Measurements from ENCODE around the gene SCG3. TPM values are rescaled to one million over a fixed set of nuclear protein-coding genes. Genes with fewer than 3 reads are reported as not detected.

SCG3 gene
- total RNA-seq, 3 donors from 2014 or later: 0.33 TPM; not detected in 2

DNA sequence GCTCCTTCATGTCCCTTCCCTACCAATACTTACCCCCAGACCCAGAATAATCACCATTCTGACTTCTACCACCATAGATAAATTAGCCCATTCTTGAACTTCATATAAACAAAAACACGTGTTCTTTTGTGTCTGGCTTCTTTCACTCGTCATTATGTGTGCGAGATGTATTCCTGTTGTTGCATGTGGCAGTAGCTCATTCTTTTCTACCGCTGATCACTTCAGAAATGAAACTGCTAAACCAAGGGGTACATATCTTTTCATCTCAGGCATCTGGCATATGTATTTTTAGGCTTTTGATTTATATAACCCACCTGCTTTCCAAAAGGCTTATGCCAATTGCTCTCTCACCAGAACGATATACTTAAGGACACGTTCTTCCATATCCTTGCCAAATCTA is 13.8 kb upstream of the SCG3 start:
- Histone ChIP-seq H3K27me3 (peaks cover 0 to 5% of the 10 kb centered on the region in 2 donors), H3K9me3 (no peaks in the 10 kb centered on the region), H3K27ac (no peak overlapping the region), H3K36me3 (no peaks in the 10 kb centered on the region), H3K4me1 (no peaks in the 10 kb centered on the region), H3K4me3 (no peak overlapping the region)
- DNase-seq (ENCODE audit: low spot score in 2 of 2): no peak
- TF ChIP-seq POLR2A (IDR thresholded peaks at IDR 0.05) (no peak), POLR2AphosphoS5 (IDR thresholded peaks at IDR 0.05) (no peak)
- TF ChIP-seq, protein P1, sequence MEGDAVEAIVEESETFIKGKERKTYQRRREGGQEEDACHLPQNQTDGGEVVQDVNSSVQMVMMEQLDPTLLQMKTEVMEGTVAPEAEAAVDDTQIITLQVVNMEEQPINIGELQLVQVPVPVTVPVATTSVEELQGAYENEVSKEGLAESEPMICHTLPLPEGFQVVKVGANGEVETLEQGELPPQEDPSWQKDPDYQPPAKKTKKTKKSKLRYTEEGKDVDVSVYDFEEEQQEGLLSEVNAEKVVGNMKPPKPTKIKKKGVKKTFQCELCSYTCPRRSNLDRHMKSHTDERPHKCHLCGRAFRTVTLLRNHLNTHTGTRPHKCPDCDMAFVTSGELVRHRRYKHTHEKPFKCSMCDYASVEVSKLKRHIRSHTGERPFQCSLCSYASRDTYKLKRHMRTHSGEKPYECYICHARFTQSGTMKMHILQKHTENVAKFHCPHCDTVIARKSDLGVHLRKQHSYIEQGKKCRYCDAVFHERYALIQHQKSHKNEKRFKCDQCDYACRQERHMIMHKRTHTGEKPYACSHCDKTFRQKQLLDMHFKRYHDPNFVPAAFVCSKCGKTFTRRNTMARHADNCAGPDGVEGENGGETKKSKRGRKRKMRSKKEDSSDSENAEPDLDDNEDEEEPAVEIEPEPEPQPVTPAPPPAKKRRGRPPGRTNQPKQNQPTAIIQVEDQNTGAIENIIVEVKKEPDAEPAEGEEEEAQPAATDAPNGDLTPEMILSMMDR (IDR thresholded peaks at IDR 0.05): no peak
- intact Hi-C loops (cut with DNase I; ENCODE audit: low total_unique reads): no loop called here

DNA sequence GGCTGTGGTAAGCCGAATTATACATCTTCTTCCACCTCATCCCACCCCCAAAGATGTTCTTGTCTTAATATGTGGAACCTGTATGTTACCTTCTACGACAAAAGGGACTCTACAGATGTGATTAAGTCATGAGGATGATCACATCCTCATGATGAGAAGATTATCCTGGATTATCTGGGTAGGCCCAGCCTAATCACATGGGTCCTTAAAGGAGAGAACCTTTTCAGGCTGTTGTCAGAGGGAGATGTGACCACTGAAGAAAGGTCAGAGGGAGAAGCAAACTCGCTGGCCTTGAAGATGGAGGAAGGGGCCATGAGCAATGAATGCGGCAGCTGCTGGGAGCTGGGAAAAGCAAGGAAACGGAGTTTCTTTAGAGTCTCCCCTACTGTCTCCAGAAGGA is 12.9 kb upstream of the SCG3 start:
- Histone ChIP-seq H3K27me3 (peaks cover 0 to 8% of the 10 kb centered on the region in 2 donors), H3K27ac (no peak overlapping the region), H3K9me3 (no peaks in the 10 kb centered on the region), H3K4me1 (no peaks in the 10 kb centered on the region), H3K36me3 (no peaks in the 10 kb centered on the region), H3K4me3 (no peak overlapping the region)
- no peak for DNase-seq (ENCODE audit: low spot score in 2 of 2)
- intact Hi-C loops (cut with DNase I; ENCODE audit: low total_unique reads): no loop called here
- TF ChIP-seq, protein P1 (IDR thresholded peaks at IDR 0.05): no peak
- no peak for TF ChIP-seq POLR2A (IDR thresholded peaks at IDR 0.05)
- no peak for TF ChIP-seq POLR2AphosphoS5 (IDR thresholded peaks at IDR 0.05)

DNA sequence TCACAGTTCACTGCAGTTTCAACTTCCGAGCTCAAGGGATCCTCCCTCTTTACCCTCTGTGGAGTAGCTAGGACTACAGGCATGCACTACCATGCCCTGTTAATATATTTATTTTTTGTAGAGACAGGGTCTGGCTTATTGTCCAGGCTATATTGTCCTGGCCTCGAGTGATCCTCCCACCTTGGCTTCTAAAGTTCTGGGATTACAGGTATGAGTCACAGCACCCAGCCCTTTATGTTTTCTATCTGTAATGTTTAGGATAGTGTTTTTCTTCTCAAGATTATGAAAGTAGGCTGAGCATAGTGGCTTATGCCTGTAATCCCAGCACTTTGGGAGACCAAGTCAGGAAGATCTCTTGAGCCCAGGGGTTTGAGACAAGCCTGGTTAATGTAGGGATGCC is 11.9 kb upstream of the SCG3 start:
- no peaks in the 10 kb centered on the region for H3K36me3 ChIP-seq
- intact Hi-C loops (cut with DNase I; ENCODE audit: low total_unique reads): no loop called here
- H3K27ac ChIP-seq: no peak overlapping the region
- peaks cover 0 to 8% of the 10 kb centered on the region in 2 donors for H3K27me3 ChIP-seq
- no peaks in the 10 kb centered on the region for H3K9me3 ChIP-seq
- H3K4me3 ChIP-seq: no peak overlapping the region
- no peak for DNase-seq (ENCODE audit: low spot score in 2 of 2)
- H3K4me1 ChIP-seq: no peaks in the 10 kb centered on the region
- no peak for TF ChIP-seq POLR2A (IDR thresholded peaks at IDR 0.05)
- TF ChIP-seq POLR2AphosphoS5 (IDR thresholded peaks at IDR 0.05): no peak
- TF ChIP-seq, protein P1 (IDR thresholded peaks at IDR 0.05): no peak

- no peak for TF ChIP-seq POLR2A (IDR thresholded peaks at IDR 0.05)
- no peak for TF ChIP-seq POLR2AphosphoS5 (IDR thresholded peaks at IDR 0.05)
- TF ChIP-seq, protein P1 (IDR thresholded peaks at IDR 0.05): no peak
These were observed 9.1 kb upstream of the SCG3 start for GRCh38 chr15:51672155-51672687.

GRCh38 chr15:51672913-51673857 is 8.1 kb upstream of the SCG3 start:
- no peak for TF ChIP-seq POLR2A (IDR thresholded peaks at IDR 0.05)
- TF ChIP-seq, protein P1 (IDR thresholded peaks at IDR 0.05): no peak
- TF ChIP-seq POLR2AphosphoS5 (IDR thresholded peaks at IDR 0.05): no peak
- DNase-seq (ENCODE audit: low spot score in 2 of 2): no peak
- peaks cover 0 to 8% of the 10 kb centered on the region in 2 donors for H3K27me3 ChIP-seq
- no peaks in the 10 kb centered on the region for H3K4me1 ChIP-seq
- no peaks in the 10 kb centered on the region for H3K36me3 ChIP-seq
- intact Hi-C loops (cut with DNase I; ENCODE audit: low total_unique reads): no loop called here
- H3K4me3 ChIP-seq: no peak overlapping the region
- H3K27ac ChIP-seq: no peak overlapping the region
- H3K9me3 ChIP-seq: no peaks in the 10 kb centered on the region

More at GRCh38 chr15:51672155-51672687, 9.1 kb upstream of the SCG3 start:
- peaks cover 0 to 8% of the 10 kb centered on the region in 2 donors for H3K27me3 ChIP-seq
- no peaks in the 10 kb centered on the region for H3K9me3 ChIP-seq
- no peak for DNase-seq (ENCODE audit: low spot score in 2 of 2)
- no peak overlapping the region for H3K4me3 ChIP-seq
- intact Hi-C loops (cut with DNase I; ENCODE audit: low total_unique reads): no loop called here
- H3K27ac ChIP-seq: no peak overlapping the region
- H3K36me3 ChIP-seq: no peaks in the 10 kb centered on the region
- H3K4me1 ChIP-seq: no peaks in the 10 kb centered on the region
